K562 (cell line): ENCODE measurements around the gene SLC22A16.

ENCODE experiments used
- CHD1 ChIP-seq: fragments of 200-600 bp; sonication (generic); IDR thresholded peaks from one replicate; pipeline ENCODE4 v1.6.1; 2012; ENCODE audit warnings: mild to moderate bottlenecking, moderate library complexity, low read length, inconsistent platforms
- MAFG ChIP-seq: fragments of 450-650 bp; conservative IDR thresholded peaks from 2 replicates; pipeline ENCODE4 v1.6.1; 2016; ENCODE audit warnings: missing genetic modification characterization, missing compliant biosample characterization
- NR3C1 ChIP-seq: sonication (generic); formaldehyde crosslinking; IDR thresholded peaks from 2 replicates; pipeline ENCODE4 v1.8.1; 2022; ENCODE audit warnings: missing genetic modification reagents
- PHTF2 ChIP-seq: fragments of 250-450 bp; sonication (Bioruptor Pico); IDR thresholded peaks from 2 replicates; pipeline ENCODE4 v1.5.0; 2021; ENCODE audit warnings: mild to moderate bottlenecking
- POLR2A ChIP-seq: fragments of 450-650 bp; conservative IDR thresholded peaks from 2 replicates; pipeline ENCODE4 v1.6.1; 2016
- RFX5 ChIP-seq: IDR thresholded peaks from 2 replicates; pipeline ENCODE4 v1.6.1; 2011; ENCODE audit warnings: low read depth, mild to moderate bottlenecking, improper control_type of control experiment, low read length
- ZNF584 ChIP-seq: fragments of 200-800 bp; sonication (Bioruptor generic); IDR thresholded peaks from 2 replicates; pipeline ENCODE4 v1.6.1; 2016; ENCODE audit warnings: low read depth, mild to moderate bottlenecking, missing genetic modification characterization, missing compliant biosample characterization
- TF ChIP-seq, protein P1 (sequence below), 3 experiments: IDR thresholded peaks in 2 of 3; conservative IDR thresholded peaks in 1 of 3; 2 replicates each; pipeline ENCODE4 v1.5.1; 2011 to 2012; ENCODE audit warnings: low read length in 3 of 3, mild to moderate bottlenecking in 3 of 3, control low read depth in 2 of 3, improper control_type of control experiment in 1 of 3, inconsistent platforms in 1 of 3, low read depth in 1 of 3, mixed read lengths in 1 of 3, moderate library complexity in 1 of 3; ENCODE audit not compliant: insufficient read depth in 2 of 3
- TF ChIP-seq, protein P2 (sequence below), 2 experiments: IDR thresholded peaks; 2 replicates each; pipeline ENCODE4 v1.6.1; 2011; ENCODE audit warnings: borderline replicate concordance in 1 of 2, control low read depth in 1 of 2, low read depth in 1 of 2, low read length in 1 of 2, mild to moderate bottlenecking in 1 of 2, mixed read lengths in 1 of 2, moderate library complexity in 1 of 2; ENCODE audit not compliant: insufficient read depth in 1 of 2, insufficient read length in 1 of 2, poor library complexity in 1 of 2, severe bottlenecking in 1 of 2; ENCODE audit errors: extremely low read depth in 1 of 2
- TF ChIP-seq, protein P3 (sequence below): fragments of 450-650 bp; IDR thresholded peaks from 2 replicates; pipeline ENCODE4 v1.6.1; 2016; ENCODE audit warnings: borderline replicate concordance
- TF ChIP-seq, protein P4 (sequence below): fragments of 250-450 bp; sonication (Bioruptor Pico); IDR thresholded peaks from 2 replicates; pipeline ENCODE4 v1.5.0; 2021; ENCODE audit warnings: mild to moderate bottlenecking, borderline replicate concordance

DNA sequence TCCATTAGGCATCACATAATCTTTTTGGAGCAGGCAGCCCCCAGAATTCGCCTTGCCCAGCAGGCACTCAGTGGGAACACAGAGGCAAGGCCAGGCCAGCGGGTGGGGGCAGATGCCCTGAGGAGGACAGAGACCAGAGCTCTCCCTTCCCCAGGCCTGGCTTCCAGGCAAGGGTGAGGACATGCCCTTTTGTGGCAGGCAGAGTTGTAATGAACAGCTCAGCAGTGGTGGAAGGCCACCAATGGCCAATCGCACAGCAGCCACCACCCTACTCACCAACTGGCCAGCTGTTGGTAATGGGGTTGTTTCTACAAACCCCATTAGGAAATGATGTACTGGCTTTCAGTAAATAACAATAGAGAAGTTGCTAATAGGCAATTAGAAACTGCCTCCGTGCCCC, 45.7 kb downstream of the SLC22A16 start:
- TF ChIP-seq PHTF2 (no peak), CHD1 (no peak), POLR2A (no peak), NR3C1 (CRISPR knock-in tag) (no peak), MAFG (tag) (no peak), ZNF584 (CRISPR knock-in tag) (no peak), RFX5 (no peak)
- TF ChIP-seq, protein P1, sequence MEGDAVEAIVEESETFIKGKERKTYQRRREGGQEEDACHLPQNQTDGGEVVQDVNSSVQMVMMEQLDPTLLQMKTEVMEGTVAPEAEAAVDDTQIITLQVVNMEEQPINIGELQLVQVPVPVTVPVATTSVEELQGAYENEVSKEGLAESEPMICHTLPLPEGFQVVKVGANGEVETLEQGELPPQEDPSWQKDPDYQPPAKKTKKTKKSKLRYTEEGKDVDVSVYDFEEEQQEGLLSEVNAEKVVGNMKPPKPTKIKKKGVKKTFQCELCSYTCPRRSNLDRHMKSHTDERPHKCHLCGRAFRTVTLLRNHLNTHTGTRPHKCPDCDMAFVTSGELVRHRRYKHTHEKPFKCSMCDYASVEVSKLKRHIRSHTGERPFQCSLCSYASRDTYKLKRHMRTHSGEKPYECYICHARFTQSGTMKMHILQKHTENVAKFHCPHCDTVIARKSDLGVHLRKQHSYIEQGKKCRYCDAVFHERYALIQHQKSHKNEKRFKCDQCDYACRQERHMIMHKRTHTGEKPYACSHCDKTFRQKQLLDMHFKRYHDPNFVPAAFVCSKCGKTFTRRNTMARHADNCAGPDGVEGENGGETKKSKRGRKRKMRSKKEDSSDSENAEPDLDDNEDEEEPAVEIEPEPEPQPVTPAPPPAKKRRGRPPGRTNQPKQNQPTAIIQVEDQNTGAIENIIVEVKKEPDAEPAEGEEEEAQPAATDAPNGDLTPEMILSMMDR (IDR thresholded peaks at IDR 0.05 in 2 of 3, conservative IDR thresholded peaks at IDR 0.05 in 1 of 3; ENCODE audit: insufficient read depth in 2 of 3, low read depth in 1 of 3, low read length in 3 of 3), result no peak
- TF ChIP-seq, protein P2, sequence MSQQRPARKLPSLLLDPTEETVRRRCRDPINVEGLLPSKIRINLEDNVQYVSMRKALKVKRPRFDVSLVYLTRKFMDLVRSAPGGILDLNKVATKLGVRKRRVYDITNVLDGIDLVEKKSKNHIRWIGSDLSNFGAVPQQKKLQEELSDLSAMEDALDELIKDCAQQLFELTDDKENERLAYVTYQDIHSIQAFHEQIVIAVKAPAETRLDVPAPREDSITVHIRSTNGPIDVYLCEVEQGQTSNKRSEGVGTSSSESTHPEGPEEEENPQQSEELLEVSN (IDR thresholded peaks at IDR 0.05; ENCODE audit: borderline replicate concordance in 1 of 2, extremely low read depth in 1 of 2, insufficient read depth in 1 of 2, insufficient read length in 1 of 2, low read depth in 1 of 2, low read length in 1 of 2, poor library complexity in 1 of 2, severe bottlenecking in 1 of 2), result no peak
- TF ChIP-seq, protein P3, sequence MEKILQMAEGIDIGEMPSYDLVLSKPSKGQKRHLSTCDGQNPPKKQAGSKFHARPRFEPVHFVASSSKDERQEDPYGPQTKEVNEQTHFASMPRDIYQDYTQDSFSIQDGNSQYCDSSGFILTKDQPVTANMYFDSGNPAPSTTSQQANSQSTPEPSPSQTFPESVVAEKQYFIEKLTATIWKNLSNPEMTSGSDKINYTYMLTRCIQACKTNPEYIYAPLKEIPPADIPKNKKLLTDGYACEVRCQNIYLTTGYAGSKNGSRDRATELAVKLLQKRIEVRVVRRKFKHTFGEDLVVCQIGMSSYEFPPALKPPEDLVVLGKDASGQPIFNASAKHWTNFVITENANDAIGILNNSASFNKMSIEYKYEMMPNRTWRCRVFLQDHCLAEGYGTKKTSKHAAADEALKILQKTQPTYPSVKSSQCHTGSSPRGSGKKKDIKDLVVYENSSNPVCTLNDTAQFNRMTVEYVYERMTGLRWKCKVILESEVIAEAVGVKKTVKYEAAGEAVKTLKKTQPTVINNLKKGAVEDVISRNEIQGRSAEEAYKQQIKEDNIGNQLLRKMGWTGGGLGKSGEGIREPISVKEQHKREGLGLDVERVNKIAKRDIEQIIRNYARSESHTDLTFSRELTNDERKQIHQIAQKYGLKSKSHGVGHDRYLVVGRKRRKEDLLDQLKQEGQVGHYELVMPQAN, result no peak
- TF ChIP-seq, protein P4, sequence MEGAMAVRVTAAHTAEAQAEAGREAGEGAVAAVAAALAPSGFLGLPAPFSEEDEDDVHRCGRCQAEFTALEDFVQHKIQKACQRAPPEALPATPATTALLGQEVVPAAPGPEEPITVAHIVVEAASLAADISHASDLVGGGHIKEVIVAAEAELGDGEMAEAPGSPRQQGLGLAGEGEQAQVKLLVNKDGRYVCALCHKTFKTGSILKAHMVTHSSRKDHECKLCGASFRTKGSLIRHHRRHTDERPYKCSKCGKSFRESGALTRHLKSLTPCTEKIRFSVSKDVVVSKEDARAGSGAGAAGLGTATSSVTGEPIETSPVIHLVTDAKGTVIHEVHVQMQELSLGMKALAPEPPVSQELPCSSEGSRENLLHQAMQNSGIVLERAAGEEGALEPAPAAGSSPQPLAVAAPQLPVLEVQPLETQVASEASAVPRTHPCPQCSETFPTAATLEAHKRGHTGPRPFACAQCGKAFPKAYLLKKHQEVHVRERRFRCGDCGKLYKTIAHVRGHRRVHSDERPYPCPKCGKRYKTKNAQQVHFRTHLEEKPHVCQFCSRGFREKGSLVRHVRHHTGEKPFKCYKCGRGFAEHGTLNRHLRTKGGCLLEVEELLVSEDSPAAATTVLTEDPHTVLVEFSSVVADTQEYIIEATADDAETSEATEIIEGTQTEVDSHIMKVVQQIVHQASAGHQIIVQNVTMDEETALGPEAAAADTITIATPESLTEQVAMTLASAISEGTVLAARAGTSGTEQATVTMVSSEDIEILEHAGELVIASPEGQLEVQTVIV (CRISPR knock-in tag), result no peak
